Activated CD8-positive, alpha-beta memory T cell treated with anti-CD3 and anti-CD28 coated beads for 24 hours (primary cell): ENCODE results near the gene HELZ.
"Not testable (repeated sequence)": the region's sequence is repeated elsewhere in the genome, so short reads cannot be mapped to it uniquely, and the experiment has no call there.

Source experiments
- DNase-seq: peaks from one replicate; pipeline ENCODE4 v3.0.0-alpha.2; 2020

HELZ gene

GRCh38 chr17:67047382-67047781 lies 197.6 kb downstream of the HELZ start:
- no peak for DNase-seq

- no peak for DNase-seq
Measured at GRCh38 chr17:67046398-67046797, 198.6 kb downstream of the HELZ start.

GRCh38 chr17:67044940-67045339 lies 200.1 kb downstream of the HELZ start:
- no peak for DNase-seq

- DNase-seq: no peak
Measured at GRCh38 chr17:67044016-67044772, 200.8 kb downstream of the HELZ start, which contains the start of gene CACNG1. Gene CACNG1 (plus strand): TSS chr17:67044554. CDS start chr17:67044661, 107 bp downstream.

- no peak for DNase-seq
Measured at GRCh38 chr17:67043283-67043682, 201.7 kb downstream of the HELZ start.

GRCh38 chr17:67041941-67042899 lies 202.8 kb downstream of the HELZ start:
- no peak for DNase-seq

- no peak for DNase-seq
Measured at GRCh38 chr17:67041531-67041930, 203.5 kb downstream of the HELZ start.

- not testable (repeated sequence) for DNase-seq
Measured at GRCh38 chr17:67041119-67041518, 203.9 kb downstream of the HELZ start.

GRCh38 chr17:67040652-67041051 lies 204.3 kb downstream of the HELZ start:
- no peak for DNase-seq

- DNase-seq: no peak
Measured at GRCh38 chr17:67038861-67039365, 206.1 kb downstream of the HELZ start.

GRCh38 chr17:67035131-67036083 lies 209.6 kb downstream of the HELZ start:
- DNase-seq: no peak

- DNase-seq: no peak
Measured at GRCh38 chr17:67033613-67034012, 211.4 kb downstream of the HELZ start.

- no peak for DNase-seq
Measured at GRCh38 chr17:67032985-67033384, 212.0 kb downstream of the HELZ start.

GRCh38 chr17:67032382-67032781 lies 212.6 kb downstream of the HELZ start:
- no peak for DNase-seq

- DNase-seq: no peak
Measured at GRCh38 chr17:67030641-67031040, 214.4 kb downstream of the HELZ start.

- no peak for DNase-seq
Measured at GRCh38 chr17:67027031-67027628, 217.9 kb downstream of the HELZ start.

- no peak for DNase-seq
Measured at GRCh38 chr17:67026341-67026740, 218.7 kb downstream of the HELZ start.

GRCh38 chr17:67025216-67025792 lies 219.7 kb downstream of the HELZ start:
- DNase-seq: no peak

GRCh38 chr17:67024736-67025135 lies 220.3 kb downstream of the HELZ start:
- no peak for DNase-seq

GRCh38 chr17:67022451-67022810 lies 222.6 kb downstream of the HELZ start:
- no peak for DNase-seq

GRCh38 chr17:67021743-67022450 lies 223.1 kb downstream of the HELZ start:
- no peak for DNase-seq
